Small intestine (tissue), 7 donors: ENCODE data around the gene TRPM5. TPM values are rescaled to one million over a fixed set of nuclear protein-coding genes. Genes with fewer than 3 reads are reported as not detected.

Source experiments
- DNase-seq, 2 donors: peaks; one replicate each; pipeline versions ENCODE4 v3.0.0 to v3.0.0-alpha.2; 2013
- FAIRE-seq: peaks from 2 replicates; lab custom pipeline; 2012; peaks lifted over from hg19 to GRCh38; lab: Jason Lieb, UNC
- H3K27ac ChIP-seq, 3 donors: one replicate each; pipeline ENCODE4 v1.5.1; 2013; ENCODE audit warnings: low read length in 2 of 3, mild to moderate bottlenecking in 2 of 3, control low read depth in 1 of 3, inconsistent platforms in 1 of 3, low read depth in 1 of 3, moderate library complexity in 1 of 3
- H3K27me3 ChIP-seq, 3 donors: one replicate each; pipeline ENCODE4 v1.6.1; 2013; ENCODE audit warnings: low read length in 3 of 3, inconsistent platforms in 1 of 3; ENCODE audit not compliant: control insufficient read depth in 3 of 3, insufficient read depth in 3 of 3
- H3K36me3 ChIP-seq, 3 donors: one replicate each; pipeline ENCODE4 v1.6.1; 2013; ENCODE audit warnings: low read length in 3 of 3, inconsistent platforms in 1 of 3, low read depth in 1 of 3, mild to moderate bottlenecking in 1 of 3, moderate library complexity in 1 of 3; ENCODE audit not compliant: control insufficient read depth in 3 of 3, insufficient read depth in 2 of 3
- H3K4me1 ChIP-seq, 3 donors: one replicate each; pipeline ENCODE4 v1.6.1; 2013; ENCODE audit warnings: low read length in 2 of 3, inconsistent platforms in 1 of 3, low read depth in 1 of 3, mild to moderate bottlenecking in 1 of 3, moderate library complexity in 1 of 3; ENCODE audit not compliant: control insufficient read depth in 3 of 3, insufficient read depth in 2 of 3
- H3K4me3 ChIP-seq, 3 donors: one replicate each; pipeline ENCODE4 v1.5.1; 2013; ENCODE audit warnings: low read length in 3 of 3, control low read depth in 1 of 3, inconsistent platforms in 1 of 3, low read depth in 1 of 3, mild to moderate bottlenecking in 1 of 3, moderate library complexity in 1 of 3
- H3K9me3 ChIP-seq, 2 donors: one replicate each; pipeline ENCODE4 v1.6.1; 2013; ENCODE audit warnings: low read depth in 1 of 2, low read length in 1 of 2; ENCODE audit not compliant: control insufficient read depth in 2 of 2, insufficient read depth in 1 of 2
- WGBS, 3 donors: extraction: QIAGEN DNeasy Blood & Tissue Kit; methylation state at CpG; one replicate each; pipeline ENCODE4 v1.1.7; 2013; 5-methylcytosine and 5-hydroxymethylcytosine counted together
- polyA plus RNA-seq, 4 donors: library from polyadenylated mRNA; stranded (reverse) in 3 of 4; unstranded in 1 of 4; fragments of 200-250 nt in 3 of 4; fragments of 120-200 nt in 1 of 4; gene quantifications; one replicate each; pipeline versions ENCODE4 v1.2.1 to v1.2.3, GENCODE V29; 2013
- donor health status: healthy with polysubstance abuse.
- donor health status: control.
- donor health status: control.
- donor health status: Bipolar disorder and iron deficiency.
- donor health status: healthy.

The TRPM5 gene
- polyA plus RNA-seq, 4 donors: 1.3 to 10.0 (median 2.9) TPM

DNA sequence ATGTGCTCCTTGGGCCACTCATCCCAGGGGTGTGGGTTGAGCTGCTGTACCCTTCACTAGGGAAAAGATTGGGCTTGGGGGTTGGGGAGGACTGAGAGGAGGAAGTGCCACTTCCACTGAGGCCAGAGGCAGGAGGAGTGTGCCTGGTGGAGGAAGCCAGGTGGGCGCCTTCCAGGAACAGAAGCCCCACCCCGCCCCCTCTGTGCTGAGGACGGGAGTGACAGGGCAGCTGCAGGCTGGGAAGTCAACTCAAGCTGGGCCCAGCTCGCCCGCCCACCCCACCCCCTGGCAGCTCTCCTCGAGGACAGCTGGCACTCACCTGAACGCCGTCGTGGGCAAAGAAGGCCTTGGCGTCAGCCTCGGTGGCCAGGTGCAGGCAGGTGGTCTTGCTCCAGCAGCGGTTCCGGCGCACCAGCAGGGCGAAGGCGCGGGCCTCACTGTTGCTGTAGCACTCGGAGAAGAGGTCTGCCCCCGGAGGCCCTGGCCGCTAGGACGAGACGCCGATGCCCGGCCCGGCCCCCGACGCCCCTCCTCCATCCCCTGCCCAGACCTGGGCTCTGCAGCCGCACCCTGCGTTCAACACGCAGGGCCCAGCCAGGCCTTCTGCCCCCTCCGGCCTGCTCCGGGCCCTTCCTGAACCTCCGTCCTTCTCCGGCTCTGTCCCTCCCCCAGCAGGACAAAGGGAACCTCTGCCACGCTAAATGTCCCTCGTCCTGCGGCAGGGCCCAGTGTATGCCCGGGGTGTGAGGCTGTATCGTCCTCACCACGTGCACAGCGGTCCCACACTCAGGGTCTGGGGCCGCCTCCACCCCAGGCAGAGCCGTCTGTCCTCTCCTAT is 30.4 kb downstream of the TRPM5 start:
- peaks cover 0 to 13% (median 0%) of the 10 kb centered on the region in 3 donors for H3K4me1 ChIP-seq
- WGBS, 3 donors: 83 to 90% (median 89%) methylated on average over 36 to 43 of the region's 43 CpGs
- FAIRE-seq (no peak), DNase-seq (no peak)
- H3K27ac ChIP-seq: no peak overlapping the region
- H3K4me3 ChIP-seq: no peak overlapping the region
- H3K27me3 ChIP-seq: peaks cover 0 to 20% (median 0%) of the 10 kb centered on the region in 3 donors
- no peaks in the 10 kb centered on the region for H3K36me3 ChIP-seq
- H3K9me3 ChIP-seq: no peaks in the 10 kb centered on the region

- no peaks in the 10 kb centered on the region for H3K9me3 ChIP-seq
- FAIRE-seq (no peak), DNase-seq (no peak)
- H3K4me3 ChIP-seq: no peak overlapping the region
- H3K36me3 ChIP-seq: no peaks in the 10 kb centered on the region
- H3K4me1 ChIP-seq: peaks cover 0 to 17% (median 0%) of the 10 kb centered on the region in 3 donors
- 86 to 88% (median 88%) methylated on average over 6 of the region's 6 CpGs for WGBS, 3 donors
- H3K27ac ChIP-seq: no peak overlapping the region
- H3K27me3 ChIP-seq: peaks cover 0 to 34% (median 0%) of the 10 kb centered on the region in 3 donors
Observed at GRCh38 chr11:2412323-2412722, 32.0 kb downstream of the TRPM5 start.

DNA sequence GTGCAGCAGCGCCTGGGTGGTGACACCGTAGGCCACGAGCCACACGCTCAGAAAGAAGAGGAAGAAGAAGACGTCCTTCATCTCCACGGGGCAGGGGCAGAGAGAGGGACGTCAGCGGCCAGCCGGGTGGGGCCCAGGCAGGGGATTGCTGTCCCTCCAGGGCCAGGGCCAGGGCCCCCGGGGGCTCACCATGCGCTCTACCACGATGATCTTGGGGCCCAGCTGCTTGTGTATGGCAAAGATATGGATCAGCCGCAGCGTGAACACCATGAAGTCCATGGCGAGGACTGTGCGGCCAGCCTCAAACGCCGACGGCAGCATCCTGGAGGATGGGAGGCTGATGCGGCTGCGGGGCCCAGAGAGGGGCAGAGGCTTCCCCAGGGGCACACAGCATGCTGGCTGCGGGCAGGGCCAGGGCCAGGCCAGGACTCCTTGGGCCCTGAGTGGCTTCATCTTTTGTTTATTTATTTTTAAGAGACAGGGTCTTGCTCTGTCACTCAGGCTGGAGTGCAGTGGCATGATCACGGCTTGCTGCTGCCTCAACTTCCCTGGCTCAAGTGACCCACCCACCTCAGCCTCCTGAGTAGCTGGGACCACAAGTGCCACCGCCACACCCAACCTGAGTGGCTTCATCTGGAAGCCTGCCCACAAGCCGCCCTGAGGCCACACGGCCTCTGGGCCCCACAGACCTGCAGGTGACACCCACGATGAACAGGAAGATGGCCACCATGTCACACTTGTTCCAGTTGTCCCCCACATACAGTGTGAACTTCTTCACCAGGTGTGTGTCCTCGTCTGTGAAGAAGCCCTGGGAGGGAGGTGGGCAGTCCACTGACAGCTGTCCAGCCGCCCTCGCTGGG is 32.6 kb downstream of the TRPM5 start:
- 79 to 87% (median 82%) methylated on average over 29 to 30 of the region's 30 CpGs for WGBS, 3 donors
- peaks cover 0 to 17% (median 0%) of the 10 kb centered on the region in 3 donors for H3K4me1 ChIP-seq
- no peaks in the 10 kb centered on the region for H3K36me3 ChIP-seq
- FAIRE-seq (no peak), DNase-seq (no peak)
- peaks cover 0 to 34% (median 0%) of the 10 kb centered on the region in 3 donors for H3K27me3 ChIP-seq
- no peak overlapping the region for H3K4me3 ChIP-seq
- no peak overlapping the region for H3K27ac ChIP-seq
- no peaks in the 10 kb centered on the region for H3K9me3 ChIP-seq

DNA sequence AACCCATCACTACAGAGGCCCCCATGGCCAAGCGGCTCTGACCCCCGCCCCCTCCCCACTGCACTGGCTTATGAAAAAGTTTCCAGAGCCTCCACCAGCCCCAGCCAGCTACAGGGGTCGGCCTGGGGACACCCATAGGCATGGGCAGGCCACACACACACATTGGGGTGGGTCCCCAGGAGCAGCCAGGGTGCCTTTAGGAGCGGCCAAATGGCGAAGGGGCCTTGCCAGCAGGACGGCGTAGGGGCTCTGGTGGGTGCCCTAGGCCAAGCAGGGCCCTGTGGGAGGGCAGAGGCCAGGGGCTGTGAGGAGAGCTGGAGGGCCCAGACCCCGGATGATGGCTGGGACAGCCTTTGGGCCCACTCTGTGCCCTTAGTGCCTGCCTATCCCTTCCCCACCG is 33.7 kb downstream of the TRPM5 start:
- DNase-seq: no peak
- H3K27ac ChIP-seq: no peak overlapping the region
- H3K36me3 ChIP-seq: peaks cover 0 to 3% (median 0%) of the 10 kb centered on the region in 3 donors
- no peaks in the 10 kb centered on the region for H3K9me3 ChIP-seq
- H3K4me1 ChIP-seq: peaks cover 0 to 17% (median 0%) of the 10 kb centered on the region in 3 donors
- 83 to 85% (median 83%) methylated on average over 8 to 9 of the region's 9 CpGs for WGBS, 3 donors
- peaks cover 0 to 34% (median 0%) of the 10 kb centered on the region in 3 donors for H3K27me3 ChIP-seq
- FAIRE-seq: no peak
- no peak overlapping the region for H3K4me3 ChIP-seq

DNA sequence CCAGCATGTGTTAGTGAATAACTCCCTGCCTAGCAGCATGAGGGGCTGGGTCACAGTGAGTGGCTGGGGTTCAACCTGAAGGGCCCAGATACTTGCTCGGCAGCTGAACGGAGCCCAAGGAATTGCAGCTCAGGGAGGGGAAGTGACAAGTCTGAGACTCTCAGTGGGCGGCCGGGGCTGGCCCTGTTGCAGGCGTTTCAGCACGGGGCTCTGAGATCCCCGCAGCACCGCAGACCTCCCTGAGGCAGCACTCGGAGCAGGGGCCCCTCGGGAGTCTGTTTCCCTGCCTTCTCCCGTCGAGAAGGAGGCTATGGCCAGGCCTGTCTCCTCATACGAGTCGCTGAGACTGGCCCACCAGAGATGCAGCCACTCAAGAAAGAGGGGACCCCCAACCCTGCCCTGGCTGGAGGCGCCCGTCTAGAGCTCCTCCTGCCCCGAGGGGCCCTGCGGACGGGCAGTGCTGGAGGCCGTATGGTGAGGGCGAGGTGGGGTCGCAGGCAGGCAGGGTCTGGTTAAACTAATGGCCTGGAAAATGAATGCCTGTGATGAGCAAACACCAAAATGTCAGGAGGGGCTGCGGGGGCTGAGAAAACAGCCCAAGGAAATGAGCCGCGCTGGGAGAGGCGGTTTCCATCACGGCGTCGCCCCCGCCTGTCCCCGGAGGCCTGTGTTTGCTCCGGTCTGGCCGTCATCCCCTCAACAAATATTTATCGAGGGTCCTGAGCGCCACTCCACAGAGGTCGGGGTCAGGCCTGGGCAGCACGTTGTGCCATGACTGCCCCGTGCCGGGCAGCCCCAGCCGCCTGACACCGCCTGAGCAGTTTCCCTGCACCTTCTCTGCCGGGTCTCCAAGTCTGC is 34.5 kb downstream of the TRPM5 start:
- FAIRE-seq (no peak), DNase-seq (no peak)
- Histone ChIP-seq H3K36me3 (peaks cover 0 to 3% (median 0%) of the 10 kb centered on the region in 3 donors), H3K4me3 (no peak overlapping the region), H3K27ac (peak overlapping the region in 1 of 3 donors; percentile 33), H3K4me1 (peaks cover 0 to 17% (median 0%) of the 10 kb centered on the region in 3 donors), H3K27me3 (peaks cover 0 to 34% (median 0%) of the 10 kb centered on the region in 3 donors), H3K9me3 (no peaks in the 10 kb centered on the region)
- WGBS, 3 donors: 45 to 58% (median 50%) methylated on average over 41 to 42 of the region's 42 CpGs

DNA sequence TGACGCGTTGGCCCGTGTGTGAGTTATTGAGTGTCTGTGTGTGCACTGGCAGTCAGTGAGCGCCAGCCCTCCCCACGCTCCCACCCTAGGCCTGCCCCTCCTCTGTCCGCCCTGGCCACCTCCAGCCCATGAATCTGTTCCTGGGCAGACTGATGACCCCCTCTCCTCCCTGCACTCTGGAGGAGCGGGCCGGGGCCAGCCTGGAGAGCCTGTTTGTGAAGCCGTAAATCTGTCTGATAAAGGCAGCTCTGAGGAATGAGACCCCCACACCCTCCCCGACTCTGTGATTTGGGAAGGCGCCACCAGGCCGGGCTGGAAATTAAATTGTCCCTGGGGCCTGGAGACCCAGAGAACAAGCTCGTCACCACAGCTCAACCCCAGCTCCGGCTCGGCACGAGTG is 35.2 kb downstream of the TRPM5 start:
- FAIRE-seq: no peak
- peak overlapping the region in 1 of 3 donors; percentile 33 for H3K27ac ChIP-seq
- peaks cover 0 to 34% (median 0%) of the 10 kb centered on the region in 3 donors for H3K27me3 ChIP-seq
- peaks cover 0 to 17% (median 0%) of the 10 kb centered on the region in 3 donors for H3K4me1 ChIP-seq
- no peaks in the 10 kb centered on the region for H3K9me3 ChIP-seq
- H3K36me3 ChIP-seq: peaks cover 0 to 10% (median 1%) of the 10 kb centered on the region in 3 donors
- DNase-seq: no peak
- no peak overlapping the region for H3K4me3 ChIP-seq
- 38 to 58% (median 49%) methylated on average over 16 of the region's 16 CpGs for WGBS, 3 donors

DNA sequence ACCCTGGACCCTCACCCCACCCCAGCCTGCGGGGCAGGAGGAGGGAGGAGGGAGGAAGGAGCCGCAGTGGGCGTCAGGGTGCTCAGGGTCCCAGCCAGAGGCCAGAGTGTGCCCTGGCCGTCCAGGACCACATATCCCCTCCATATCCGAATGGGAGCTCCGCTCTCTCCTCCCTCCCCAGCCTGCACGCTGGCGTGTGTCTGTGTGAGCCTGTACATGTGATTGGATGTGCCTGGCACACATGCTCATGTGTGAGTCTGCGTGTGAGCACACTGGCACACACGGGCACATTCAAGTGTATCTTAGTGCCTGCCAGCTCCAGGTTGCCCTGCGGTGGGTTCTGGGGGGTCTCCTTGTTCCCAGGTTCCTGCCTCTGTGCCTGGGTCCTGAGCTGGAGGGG is 35.6 kb downstream of the TRPM5 start:
- Histone ChIP-seq H3K27me3 (peaks cover 0 to 34% (median 0%) of the 10 kb centered on the region in 3 donors), H3K4me3 (no peak overlapping the region), H3K9me3 (no peaks in the 10 kb centered on the region), H3K27ac (peak overlapping the region in 1 of 3 donors; percentile 33), H3K4me1 (peaks cover 0 to 17% (median 0%) of the 10 kb centered on the region in 3 donors), H3K36me3 (peaks cover 2 to 15% (median 4%) of the 10 kb centered on the region in 3 donors)
- FAIRE-seq (no peak), DNase-seq (no peak)
- WGBS, 3 donors: 39 to 69% (median 50%) methylated on average over 10 to 11 of the region's 11 CpGs
